Liver (tissue), 9 donors: ENCODE results near the gene HELLS. TPM values are rescaled to one million over a fixed set of nuclear protein-coding genes. Genes with fewer than 3 reads are reported as not detected.

ENCODE experiments used
- DNase-seq: peaks from one replicate; pipeline ENCODE4 v3.0.0-alpha.2; 2017; ENCODE audit warnings: low spot score
- H3K27ac ChIP-seq, 2 donors: one replicate each; pipeline ENCODE4 v1.7.0; 2013; ENCODE audit warnings: inconsistent platforms in 2 of 2, low read length in 2 of 2, control low read depth in 1 of 2, low read depth in 1 of 2, mild to moderate bottlenecking in 1 of 2
- H3K27me3 ChIP-seq, 4 donors: one replicate each; pipeline versions ENCODE4 v1.6.1 to v1.7.0; 2013; ENCODE audit warnings: low read length in 3 of 4, inconsistent platforms in 1 of 4, mild to moderate bottlenecking in 1 of 4, moderate library complexity in 1 of 4; ENCODE audit not compliant: control insufficient read depth in 4 of 4, insufficient read depth in 4 of 4
- H3K36me3 ChIP-seq, 4 donors: one replicate each; pipeline versions ENCODE4 v1.6.1 to v1.7.0; 2013; ENCODE audit warnings: low read length in 3 of 4, mild to moderate bottlenecking in 3 of 4, low read depth in 1 of 4, moderate library complexity in 1 of 4; ENCODE audit not compliant: control insufficient read depth in 4 of 4, insufficient read depth in 3 of 4
- H3K4me1 ChIP-seq, 4 donors: one replicate each; pipeline versions ENCODE4 v1.6.1 to v1.7.0; 2013; ENCODE audit warnings: low read length in 3 of 4, mild to moderate bottlenecking in 3 of 4, moderate library complexity in 1 of 4; ENCODE audit not compliant: control insufficient read depth in 4 of 4, insufficient read depth in 4 of 4
- H3K4me3 ChIP-seq, 3 donors: one replicate each; pipeline versions ENCODE4 v1.6.1 to v1.7.0; 2013; ENCODE audit warnings: low read length in 3 of 3, control low read depth in 1 of 3, low read depth in 1 of 3, mild to moderate bottlenecking in 1 of 3
- H3K9ac ChIP-seq, 2 donors: one replicate each; pipeline ENCODE4 v1.7.0; 2013; ENCODE audit warnings: low read length in 2 of 2, mild to moderate bottlenecking in 2 of 2, moderate library complexity in 2 of 2, control low read depth in 1 of 2, low read depth in 1 of 2
- H3K9me3 ChIP-seq, 4 donors: one replicate each; pipeline versions ENCODE4 v1.6.1 to v1.7.0; 2013; ENCODE audit warnings: low read length in 3 of 4; ENCODE audit not compliant: control insufficient read depth in 4 of 4
- EGR1 ChIP-seq, 2 donors: IDR thresholded peaks; 2 replicates each; pipeline ENCODE4 v1.6.1; 2016 to 2018; ENCODE audit warnings: antibody characterized with exemption in 2 of 2, low read depth in 2 of 2
- FOXA1 ChIP-seq: IDR thresholded peaks from 2 replicates; pipeline ENCODE4 v1.6.1; 2016; ENCODE audit warnings: antibody characterized with exemption
- FOXA2 ChIP-seq: IDR thresholded peaks from 2 replicates; pipeline ENCODE4 v1.6.1; 2016; ENCODE audit warnings: antibody characterized with exemption
- GABPA ChIP-seq, 2 donors: IDR thresholded peaks in 1 of 2; conservative IDR thresholded peaks in 1 of 2; 2 replicates each; pipeline ENCODE4 v1.6.1; 2016; ENCODE audit warnings: antibody characterized with exemption in 2 of 2, mild to moderate bottlenecking in 1 of 2, moderate library complexity in 1 of 2
- HNF4A ChIP-seq, 2 donors: conservative IDR thresholded peaks; 2 replicates each; pipeline ENCODE4 v1.6.1; 2016; ENCODE audit warnings: antibody characterized with exemption in 2 of 2, mild to moderate bottlenecking in 2 of 2
- HNF4G ChIP-seq: IDR thresholded peaks from 2 replicates; pipeline ENCODE4 v1.6.1; 2016; ENCODE audit warnings: antibody characterized with exemption
- JUND ChIP-seq, 2 donors: IDR thresholded peaks; 2 replicates each; pipeline ENCODE4 v1.6.1; 2016; ENCODE audit warnings: antibody characterized with exemption in 2 of 2
- NR2F2 ChIP-seq: IDR thresholded peaks from 2 replicates; pipeline ENCODE4 v1.6.1; 2016; ENCODE audit warnings: antibody characterized with exemption
- RAD21 ChIP-seq, 2 donors: IDR thresholded peaks; 2 replicates each; pipeline ENCODE4 v1.6.1; 2016; ENCODE audit warnings: antibody characterized with exemption in 2 of 2, mild to moderate bottlenecking in 2 of 2
- RXRA ChIP-seq, 2 donors: IDR thresholded peaks; 2 replicates each; pipeline ENCODE4 v1.6.1; 2017 to 2018; ENCODE audit warnings: antibody characterized with exemption in 2 of 2, mild to moderate bottlenecking in 1 of 2
- SP1 ChIP-seq: IDR thresholded peaks from 2 replicates; pipeline ENCODE4 v1.6.1; 2018; ENCODE audit warnings: antibody characterized with exemption, mild to moderate bottlenecking
- TAF1 ChIP-seq: conservative IDR thresholded peaks from 2 replicates; pipeline ENCODE4 v1.6.1; 2016; ENCODE audit warnings: antibody characterized with exemption, mild to moderate bottlenecking
- YY1 ChIP-seq: IDR thresholded peaks from 2 replicates; pipeline ENCODE4 v1.6.1; 2016; ENCODE audit warnings: antibody characterized with exemption, mild to moderate bottlenecking
- WGBS: extraction: QIAGEN DNeasy Blood & Tissue Kit; methylation state at CpG from one replicate; pipeline ENCODE4 v1.1.7; 2013; 5-methylcytosine and 5-hydroxymethylcytosine counted together
- polyA plus RNA-seq, 2 donors: library from polyadenylated mRNA; stranded (reverse) in 1 of 2; unstranded in 1 of 2; fragments of 200-250 nt in 1 of 2; fragments of >200 nt in 1 of 2; fragmentation: Nextera tagmentation in 1 of 2; extraction: Ambion mirVana in 1 of 2; gene quantifications; one replicate each; pipeline versions ENCODE4 v1.2.1 to v1.2.3, GENCODE V29; 2013 to 2015
- total RNA-seq, 2 donors: library from RNA; depleted of rRNA; stranded (reverse); fragments of >200 nt; gene quantifications; one replicate each; pipeline ENCODE4 v1.2.3, GENCODE V29; 2014
- TF ChIP-seq, protein P1 (sequence below): IDR thresholded peaks from 2 replicates; pipeline ENCODE4 v1.6.1; 2016; ENCODE audit warnings: antibody characterized with exemption
- TF ChIP-seq, protein P2 (sequence below): IDR thresholded peaks from 2 replicates; pipeline ENCODE4 v1.6.1; 2016; ENCODE audit warnings: antibody characterized with exemption
- TF ChIP-seq, protein P3 (sequence below): IDR thresholded peaks from 2 replicates; pipeline ENCODE4 v1.6.1; 2016; ENCODE audit warnings: antibody characterized with exemption, mild to moderate bottlenecking
- TF ChIP-seq, protein P4 (sequence below): IDR thresholded peaks from 2 replicates; pipeline ENCODE4 v1.6.1; 2016; ENCODE audit warnings: antibody characterized with exemption
- donor health status: healthy.
- donor health status: healthy.
- donor health status: healthy.
- donor health status: healthy.
- donor health status: healthy.

HELLS gene
- total and polyA plus RNA-seq, 4 donors: 1.2 to 56.4 (median 1.8) TPM

DNA sequence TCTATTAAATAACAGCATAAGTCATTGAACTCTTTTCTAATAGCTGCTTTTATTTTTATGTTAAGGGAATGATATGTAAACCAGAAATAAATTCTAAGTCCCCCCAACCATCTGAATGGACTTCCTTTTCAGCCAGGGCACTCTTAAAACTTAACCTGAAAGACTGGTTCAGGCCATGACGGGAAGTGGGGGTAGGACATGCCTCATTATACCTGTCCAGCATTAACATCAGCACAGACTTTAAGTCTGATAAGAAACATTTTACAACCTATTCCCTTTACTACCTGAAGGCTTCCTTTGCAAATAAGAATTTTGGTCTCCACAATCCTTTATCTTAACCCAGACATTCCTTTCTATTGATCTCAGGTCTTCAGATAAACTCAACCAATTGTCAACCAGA, 81.9 kb downstream of the HELLS start:
- H3K9me3 ChIP-seq: no peaks in the 10 kb centered on the region
- H3K36me3 ChIP-seq: no peaks in the 10 kb centered on the region
- no peak overlapping the region for H3K9ac ChIP-seq
- TF ChIP-seq FOXA2: no peak
- TF ChIP-seq, protein P1, sequence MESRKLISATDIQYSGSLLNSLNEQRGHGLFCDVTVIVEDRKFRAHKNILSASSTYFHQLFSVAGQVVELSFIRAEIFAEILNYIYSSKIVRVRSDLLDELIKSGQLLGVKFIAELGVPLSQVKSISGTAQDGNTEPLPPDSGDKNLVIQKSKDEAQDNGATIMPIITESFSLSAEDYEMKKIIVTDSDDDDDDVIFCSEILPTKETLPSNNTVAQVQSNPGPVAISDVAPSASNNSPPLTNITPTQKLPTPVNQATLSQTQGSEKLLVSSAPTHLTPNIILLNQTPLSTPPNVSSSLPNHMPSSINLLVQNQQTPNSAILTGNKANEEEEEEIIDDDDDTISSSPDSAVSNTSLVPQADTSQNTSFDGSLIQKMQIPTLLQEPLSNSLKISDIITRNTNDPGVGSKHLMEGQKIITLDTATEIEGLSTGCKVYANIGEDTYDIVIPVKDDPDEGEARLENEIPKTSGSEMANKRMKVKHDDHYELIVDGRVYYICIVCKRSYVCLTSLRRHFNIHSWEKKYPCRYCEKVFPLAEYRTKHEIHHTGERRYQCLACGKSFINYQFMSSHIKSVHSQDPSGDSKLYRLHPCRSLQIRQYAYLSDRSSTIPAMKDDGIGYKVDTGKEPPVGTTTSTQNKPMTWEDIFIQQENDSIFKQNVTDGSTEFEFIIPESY: no peak
- TF ChIP-seq JUND (IDR thresholded peaks at IDR 0.05): no peak
- TF ChIP-seq, protein P2, sequence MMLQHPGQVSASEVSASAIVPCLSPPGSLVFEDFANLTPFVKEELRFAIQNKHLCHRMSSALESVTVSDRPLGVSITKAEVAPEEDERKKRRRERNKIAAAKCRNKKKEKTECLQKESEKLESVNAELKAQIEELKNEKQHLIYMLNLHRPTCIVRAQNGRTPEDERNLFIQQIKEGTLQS: no peak
- TF ChIP-seq YY1: no peak
- TF ChIP-seq GABPA (IDR thresholded peaks at IDR 0.05 in 1 of 2, conservative IDR thresholded peaks at IDR 0.05 in 1 of 2): no peak
- no peak for TF ChIP-seq RXRA (IDR thresholded peaks at IDR 0.05)
- no peak for TF ChIP-seq FOXA1
- no peak for TF ChIP-seq SP1
- no peak for TF ChIP-seq RAD21 (IDR thresholded peaks at IDR 0.05)
- no peak for TF ChIP-seq EGR1 (IDR thresholded peaks at IDR 0.05; ENCODE audit: low read depth in 2 of 2)
- TF ChIP-seq, protein P3, sequence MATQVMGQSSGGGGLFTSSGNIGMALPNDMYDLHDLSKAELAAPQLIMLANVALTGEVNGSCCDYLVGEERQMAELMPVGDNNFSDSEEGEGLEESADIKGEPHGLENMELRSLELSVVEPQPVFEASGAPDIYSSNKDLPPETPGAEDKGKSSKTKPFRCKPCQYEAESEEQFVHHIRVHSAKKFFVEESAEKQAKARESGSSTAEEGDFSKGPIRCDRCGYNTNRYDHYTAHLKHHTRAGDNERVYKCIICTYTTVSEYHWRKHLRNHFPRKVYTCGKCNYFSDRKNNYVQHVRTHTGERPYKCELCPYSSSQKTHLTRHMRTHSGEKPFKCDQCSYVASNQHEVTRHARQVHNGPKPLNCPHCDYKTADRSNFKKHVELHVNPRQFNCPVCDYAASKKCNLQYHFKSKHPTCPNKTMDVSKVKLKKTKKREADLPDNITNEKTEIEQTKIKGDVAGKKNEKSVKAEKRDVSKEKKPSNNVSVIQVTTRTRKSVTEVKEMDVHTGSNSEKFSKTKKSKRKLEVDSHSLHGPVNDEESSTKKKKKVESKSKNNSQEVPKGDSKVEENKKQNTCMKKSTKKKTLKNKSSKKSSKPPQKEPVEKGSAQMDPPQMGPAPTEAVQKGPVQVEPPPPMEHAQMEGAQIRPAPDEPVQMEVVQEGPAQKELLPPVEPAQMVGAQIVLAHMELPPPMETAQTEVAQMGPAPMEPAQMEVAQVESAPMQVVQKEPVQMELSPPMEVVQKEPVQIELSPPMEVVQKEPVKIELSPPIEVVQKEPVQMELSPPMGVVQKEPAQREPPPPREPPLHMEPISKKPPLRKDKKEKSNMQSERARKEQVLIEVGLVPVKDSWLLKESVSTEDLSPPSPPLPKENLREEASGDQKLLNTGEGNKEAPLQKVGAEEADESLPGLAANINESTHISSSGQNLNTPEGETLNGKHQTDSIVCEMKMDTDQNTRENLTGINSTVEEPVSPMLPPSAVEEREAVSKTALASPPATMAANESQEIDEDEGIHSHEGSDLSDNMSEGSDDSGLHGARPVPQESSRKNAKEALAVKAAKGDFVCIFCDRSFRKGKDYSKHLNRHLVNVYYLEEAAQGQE: no peak
- no peak for TF ChIP-seq TAF1
- TF ChIP-seq, protein P4, sequence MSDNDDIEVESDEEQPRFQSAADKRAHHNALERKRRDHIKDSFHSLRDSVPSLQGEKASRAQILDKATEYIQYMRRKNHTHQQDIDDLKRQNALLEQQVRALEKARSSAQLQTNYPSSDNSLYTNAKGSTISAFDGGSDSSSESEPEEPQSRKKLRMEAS: no peak
- no peak for TF ChIP-seq HNF4A (conservative IDR thresholded peaks at IDR 0.05)
- TF ChIP-seq HNF4G: no peak
- TF ChIP-seq NR2F2: no peak
- DNase-seq: no peak
- WGBS: 78% methylated on average over 1 of the region's 1 CpG
- H3K27me3 ChIP-seq: no peaks in the 10 kb centered on the region
- peaks cover 0 to 3% (median 1%) of the 10 kb centered on the region in 4 donors for H3K4me1 ChIP-seq
- H3K4me3 ChIP-seq: no peak overlapping the region
- H3K27ac ChIP-seq: no peak overlapping the region

DNA sequence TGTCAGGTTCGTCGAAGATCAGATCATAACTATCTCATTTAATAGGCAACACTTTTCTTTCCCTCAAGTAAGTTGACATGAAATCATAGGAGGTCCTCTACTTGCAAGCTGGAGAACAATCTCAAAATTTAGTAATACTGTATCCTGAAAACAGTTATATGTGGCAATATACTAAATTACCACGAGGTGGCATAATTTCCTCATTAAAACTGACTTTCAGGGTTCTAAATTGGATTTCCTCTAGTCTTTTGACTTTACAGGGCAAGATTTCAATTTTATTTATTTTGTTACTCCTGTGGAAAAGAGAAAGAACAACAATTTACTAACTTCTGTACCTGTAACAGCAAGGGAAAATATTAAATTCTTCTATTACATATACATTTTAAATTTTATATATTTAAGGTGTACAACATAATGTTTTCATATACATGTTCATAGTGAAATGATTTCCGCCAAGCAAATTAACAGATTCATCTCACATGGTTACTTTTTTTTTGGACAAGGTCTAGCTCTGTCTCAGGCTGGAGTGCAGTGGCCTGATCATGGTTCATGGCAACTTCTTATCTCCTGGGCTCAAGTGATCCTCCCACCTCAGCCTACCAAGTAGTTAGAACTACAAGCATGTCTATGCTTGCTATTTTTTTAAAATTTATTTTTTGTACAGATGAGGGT, 84.6 kb downstream of the HELLS start:
- WGBS: 28% methylated on average over 4 of the region's 4 CpGs
- Histone ChIP-seq H3K9ac (peak overlapping the region in 1 of 2 donors; percentile 8), H3K4me3 (no peak overlapping the region), H3K36me3 (no peaks in the 10 kb centered on the region), H3K9me3 (peaks cover 0 to 3% (median 0%) of the 10 kb centered on the region in 4 donors), H3K27ac (no peak overlapping the region), H3K27me3 (no peaks in the 10 kb centered on the region), H3K4me1 (peaks cover 0 to 3% (median 1%) of the 10 kb centered on the region in 4 donors)
- no peak for DNase-seq
- TF ChIP-seq GABPA (IDR thresholded peaks at IDR 0.05 in 1 of 2, conservative IDR thresholded peaks at IDR 0.05 in 1 of 2): no peak
- no peak for TF ChIP-seq FOXA1
- no peak for TF ChIP-seq EGR1 (IDR thresholded peaks at IDR 0.05; ENCODE audit: low read depth in 2 of 2)
- no peak for TF ChIP-seq YY1
- no peak for TF ChIP-seq HNF4A (conservative IDR thresholded peaks at IDR 0.05)
- TF ChIP-seq, protein P2: no peak
- TF ChIP-seq, protein P1: no peak
- TF ChIP-seq, protein P4: no peak
- TF ChIP-seq, protein P3: no peak
- TF ChIP-seq RXRA (IDR thresholded peaks at IDR 0.05): no peak
- TF ChIP-seq NR2F2: no peak
